ENCODE data around the gene DPH2. TPM values are rescaled to one million over a fixed set of nuclear protein-coding genes. Genes with fewer than 3 reads are reported as not detected.
A peak's percentile ranks its signal among the peaks of the same experiment; 100 is the strongest.

Gene DPH2
- total RNA-seq, 4 donors from 2014 or later = 13.1 to 29.4 (median 17.1) TPM

DNA sequence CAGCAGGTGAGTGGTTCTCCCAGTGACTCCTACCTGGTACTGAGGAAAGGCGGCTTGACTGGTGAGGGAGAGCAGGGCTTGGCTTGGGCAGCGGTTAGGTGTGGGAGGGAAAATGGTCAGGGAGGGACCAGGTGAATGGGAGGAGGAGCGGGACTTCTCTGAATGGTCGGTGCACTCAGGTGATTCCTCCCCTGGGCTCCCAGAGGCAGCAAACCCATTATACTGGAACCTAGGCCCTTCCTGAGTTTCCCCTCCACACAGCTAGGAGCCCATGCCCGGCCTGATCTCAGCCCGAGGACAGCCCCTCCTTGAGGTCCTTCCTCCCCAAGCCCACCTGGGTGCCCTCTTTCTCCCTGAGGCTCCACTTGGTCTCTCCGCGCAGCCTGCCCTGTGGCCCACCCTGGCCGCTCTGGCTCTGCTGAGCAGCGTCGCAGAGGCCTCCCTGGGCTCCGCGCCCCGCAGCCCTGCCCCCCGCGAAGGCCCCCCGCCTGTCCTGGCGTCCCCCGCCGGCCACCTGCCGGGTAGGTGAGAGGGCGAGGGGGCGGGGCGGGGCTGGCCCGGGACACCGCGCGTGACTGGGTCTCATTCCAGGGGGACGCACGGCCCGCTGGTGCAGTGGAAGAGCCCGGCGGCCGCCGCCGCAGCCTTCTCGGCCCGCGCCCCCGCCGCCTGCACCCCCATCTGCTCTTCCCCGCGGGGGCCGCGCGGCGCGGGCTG lies 33.9 kb upstream of the DPH2 start:
- intact Hi-C loops (cut with DNase I; ENCODE audit: low total_unique reads) = no loop called here
- in situ Hi-C loops (cut with MboI; ENCODE audit: low pct_ligation_motif_present in 1 of 4, low pct_unique_long_range_greater_than_20kb in 1 of 4, low sequenced_read_pairs in 3 of 4) = loop anchor here in 3 of 4 donors (10.0 to 25.0 kb wide), 4 partner anchors 161 to 399 kb away; partner anchors contain the start of gene PTPRF (in 1 of the 3)
- DNase-seq = peak; percentile 75

DNA sequence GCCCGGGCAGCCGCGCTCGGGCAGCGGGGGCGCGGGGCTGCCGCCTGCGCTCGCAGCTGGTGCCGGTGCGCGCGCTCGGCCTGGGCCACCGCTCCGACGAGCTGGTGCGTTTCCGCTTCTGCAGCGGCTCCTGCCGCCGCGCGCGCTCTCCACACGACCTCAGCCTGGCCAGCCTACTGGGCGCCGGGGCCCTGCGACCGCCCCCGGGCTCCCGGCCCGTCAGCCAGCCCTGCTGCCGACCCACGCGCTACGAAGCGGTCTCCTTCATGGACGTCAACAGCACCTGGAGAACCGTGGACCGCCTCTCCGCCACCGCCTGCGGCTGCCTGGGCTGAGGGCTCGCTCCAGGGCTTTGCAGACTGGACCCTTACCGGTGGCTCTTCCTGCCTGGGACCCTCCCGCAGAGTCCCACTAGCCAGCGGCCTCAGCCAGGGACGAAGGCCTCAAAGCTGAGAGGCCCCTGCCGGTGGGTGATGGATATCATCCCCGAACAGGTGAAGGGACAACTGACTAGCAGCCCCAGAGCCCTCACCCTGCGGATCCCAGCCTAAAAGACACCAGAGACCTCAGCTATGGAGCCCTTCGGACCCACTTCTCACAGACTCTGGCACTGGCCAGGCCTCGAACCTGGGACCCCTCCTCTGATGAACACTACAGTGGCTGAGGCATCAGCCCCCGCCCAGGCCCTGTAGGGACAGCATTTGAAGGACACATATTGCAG lies 33.2 kb upstream of the DPH2 start:
- Histone ChIP-seq H3K27ac (peak overlapping the region in 3 of 4 donors; percentile 54 to 84 (median 57)), H3K4me3 (peak overlapping the region in 3 of 4 donors; percentile 49 to 70 (median 53)), H3K9me3 (no peaks in the 10 kb centered on the region), H3K4me1 (peaks cover 19 to 39% (median 32%) of the 10 kb centered on the region in 4 donors), H3K27me3 (peaks cover 13% of the 10 kb centered on the region), H3K36me3 (no peaks in the 10 kb centered on the region)
- intact Hi-C loops (cut with DNase I; ENCODE audit: low total_unique reads) = no loop called here
- DNase-seq = peak; percentile 54
- WGBS, 2 donors (ENCODE audit: low coverage in 1 of 2) = 12% methylated on average over 37 of the region's 56 CpGs; no CpG with 5 or more reads in 1 of the 2 donors
- in situ Hi-C loops (cut with MboI; ENCODE audit: low pct_ligation_motif_present in 1 of 4, low pct_unique_long_range_greater_than_20kb in 1 of 4, low sequenced_read_pairs in 3 of 4) = loop anchor here in 3 of 4 donors (10.0 to 25.0 kb wide), 4 partner anchors 162 to 399 kb away; partner anchors contain the start of gene PTPRF (in 1 of the 3)
- TF ChIP-seq, protein P1, sequence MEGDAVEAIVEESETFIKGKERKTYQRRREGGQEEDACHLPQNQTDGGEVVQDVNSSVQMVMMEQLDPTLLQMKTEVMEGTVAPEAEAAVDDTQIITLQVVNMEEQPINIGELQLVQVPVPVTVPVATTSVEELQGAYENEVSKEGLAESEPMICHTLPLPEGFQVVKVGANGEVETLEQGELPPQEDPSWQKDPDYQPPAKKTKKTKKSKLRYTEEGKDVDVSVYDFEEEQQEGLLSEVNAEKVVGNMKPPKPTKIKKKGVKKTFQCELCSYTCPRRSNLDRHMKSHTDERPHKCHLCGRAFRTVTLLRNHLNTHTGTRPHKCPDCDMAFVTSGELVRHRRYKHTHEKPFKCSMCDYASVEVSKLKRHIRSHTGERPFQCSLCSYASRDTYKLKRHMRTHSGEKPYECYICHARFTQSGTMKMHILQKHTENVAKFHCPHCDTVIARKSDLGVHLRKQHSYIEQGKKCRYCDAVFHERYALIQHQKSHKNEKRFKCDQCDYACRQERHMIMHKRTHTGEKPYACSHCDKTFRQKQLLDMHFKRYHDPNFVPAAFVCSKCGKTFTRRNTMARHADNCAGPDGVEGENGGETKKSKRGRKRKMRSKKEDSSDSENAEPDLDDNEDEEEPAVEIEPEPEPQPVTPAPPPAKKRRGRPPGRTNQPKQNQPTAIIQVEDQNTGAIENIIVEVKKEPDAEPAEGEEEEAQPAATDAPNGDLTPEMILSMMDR (IDR thresholded peaks at IDR 0.05) = peak in 3 of 5 experiments; percentile 17 to 49 (median 17)
- peak in 1 of 3 donors; percentile 20 for TF ChIP-seq POLR2AphosphoS5 (IDR thresholded peaks at IDR 0.05)
- TF ChIP-seq POLR2A (IDR thresholded peaks at IDR 0.05) = no peak

More for the DNA sequence above, 33.9 kb upstream of the DPH2 start:
- Histone ChIP-seq H3K4me3 (peak overlapping the region; percentile 40 to 70 (median 51)), H3K4me1 (peaks cover 19 to 39% (median 32%) of the 10 kb centered on the region in 4 donors), H3K36me3 (no peaks in the 10 kb centered on the region), H3K27ac (peak overlapping the region in 3 of 4 donors; percentile 80 to 84 (median 80)), H3K27me3 (peaks cover 13% of the 10 kb centered on the region), H3K9me3 (no peaks in the 10 kb centered on the region)
- 30% methylated on average over 18 of the region's 48 CpGs; no CpG with 5 or more reads in 1 of the 2 donors for WGBS, 2 donors (ENCODE audit: low coverage in 1 of 2)
- peak; percentile 59 for TF ChIP-seq POLR2A (IDR thresholded peaks at IDR 0.05)
- TF ChIP-seq, protein P1 (IDR thresholded peaks at IDR 0.05) = no peak
- TF ChIP-seq POLR2AphosphoS5 (IDR thresholded peaks at IDR 0.05) = peak; percentile 20 to 64 (median 51)

DNA sequence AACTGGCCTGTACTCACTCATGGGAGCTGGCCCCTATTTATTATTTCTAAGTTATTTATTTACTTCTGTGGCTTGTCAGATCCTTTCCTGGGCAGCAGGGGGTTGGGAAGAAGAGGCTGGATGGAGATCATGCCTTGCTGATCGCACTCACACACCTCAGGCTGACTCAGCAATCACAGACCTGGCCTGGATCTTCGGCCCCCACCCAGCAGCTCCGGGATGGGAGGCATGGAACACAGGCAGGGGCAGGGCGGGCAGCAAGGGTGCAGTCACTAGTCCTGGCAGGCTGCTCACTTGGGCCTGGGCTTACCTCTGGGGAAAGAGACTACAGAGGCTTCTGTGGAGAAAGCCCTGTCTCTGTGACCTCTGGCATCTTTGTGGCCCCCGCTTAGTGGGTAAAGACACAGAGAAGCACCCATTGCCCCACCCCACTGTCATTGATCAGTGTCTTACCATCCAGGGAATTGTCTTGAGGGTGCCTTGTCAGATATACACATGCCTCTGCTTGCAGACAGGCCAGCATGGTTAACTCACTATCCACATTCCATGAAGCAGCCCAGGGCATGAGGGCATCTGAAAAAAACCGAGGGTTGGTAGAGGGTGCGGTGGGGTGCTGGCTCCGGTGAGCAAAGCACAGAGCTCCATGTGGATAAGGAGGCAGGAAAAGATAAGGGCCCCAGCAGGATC lies 32.5 kb upstream of the DPH2 start:
- Histone ChIP-seq H3K36me3 (no peaks in the 10 kb centered on the region), H3K4me1 (peaks cover 19 to 42% (median 32%) of the 10 kb centered on the region in 4 donors), H3K27me3 (peaks cover 13% of the 10 kb centered on the region), H3K4me3 (no peak overlapping the region), H3K27ac (no peak overlapping the region), H3K9me3 (no peaks in the 10 kb centered on the region)
- in situ Hi-C loops (cut with MboI; ENCODE audit: low pct_ligation_motif_present in 1 of 4, low pct_unique_long_range_greater_than_20kb in 1 of 4, low sequenced_read_pairs in 3 of 4) (loop anchor here in 3 of 4 donors (10.0 to 25.0 kb wide), 4 partner anchors 163 to 400 kb away; partner anchors contain the start of gene PTPRF (in 1 of the 3)), intact Hi-C loops (cut with DNase I; ENCODE audit: low total_unique reads) (no loop called here)
- WGBS, 2 donors (ENCODE audit: low coverage in 1 of 2) = 60 to 69% methylated on average over 1 to 7 of the region's 8 CpGs
- DNase-seq = no peak
- no peak for TF ChIP-seq POLR2AphosphoS5 (IDR thresholded peaks at IDR 0.05)
- TF ChIP-seq POLR2A (IDR thresholded peaks at IDR 0.05) = no peak

DNA sequence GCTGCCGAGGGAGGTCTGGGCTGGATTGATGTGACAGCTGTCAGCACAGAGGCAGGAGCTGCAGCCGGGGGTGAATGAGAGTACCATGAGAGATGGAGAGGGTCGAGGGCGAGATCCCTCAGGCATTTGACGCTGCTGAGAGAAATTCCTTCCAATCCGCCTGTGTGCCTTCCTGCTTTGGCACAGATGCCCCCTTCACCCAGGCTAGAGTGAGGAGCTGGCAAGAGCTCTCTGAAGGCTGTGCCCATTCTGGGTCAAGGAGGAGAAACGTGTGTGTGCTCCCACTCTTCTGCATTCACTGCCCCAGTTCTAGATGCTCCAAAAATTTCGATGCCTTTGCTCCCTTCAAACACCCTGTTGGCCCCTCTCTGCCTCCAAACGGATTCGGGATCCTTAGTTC lies 31.4 kb upstream of the DPH2 start:
- 88 to 100% methylated on average over 3 to 10 of the region's 10 CpGs for WGBS, 2 donors (ENCODE audit: low coverage in 1 of 2)
- Histone ChIP-seq H3K4me3 (no peak overlapping the region), H3K36me3 (no peaks in the 10 kb centered on the region), H3K4me1 (peaks cover 19 to 39% (median 27%) of the 10 kb centered on the region in 4 donors), H3K27ac (no peak overlapping the region), H3K27me3 (peaks cover 12% of the 10 kb centered on the region), H3K9me3 (no peaks in the 10 kb centered on the region)
- in situ Hi-C loops (cut with MboI; ENCODE audit: low pct_ligation_motif_present in 1 of 4, low pct_unique_long_range_greater_than_20kb in 1 of 4, low sequenced_read_pairs in 3 of 4) (loop anchor here in 3 of 4 donors (10.0 to 25.0 kb wide), 4 partner anchors 164 to 401 kb away; partner anchors contain the start of gene PTPRF (in 1 of the 3)), intact Hi-C loops (cut with DNase I; ENCODE audit: low total_unique reads) (no loop called here)
- no peak for DNase-seq
- TF ChIP-seq POLR2AphosphoS5 (IDR thresholded peaks at IDR 0.05) (no peak), POLR2A (IDR thresholded peaks at IDR 0.05) (no peak), EP300 (IDR thresholded peaks at IDR 0.05; ENCODE audit: low read depth) (no peak)
- TF ChIP-seq, protein P1 (IDR thresholded peaks at IDR 0.05) = no peak

All from transverse colon (tissue), 4 donors.